Stimulated activated CD4-positive, alpha-beta T cell treated with anti-CD3 and anti-CD28 coated beads, Interleukin-15, amount 100 ng/mL, for 24 hours (primary cell): ENCODE results near the gene ATP6V0B.

Experiments used
- DNase-seq: peaks from one replicate; pipeline ENCODE4 v3.0.0-alpha.2; 2020

Gene ATP6V0B

DNA sequence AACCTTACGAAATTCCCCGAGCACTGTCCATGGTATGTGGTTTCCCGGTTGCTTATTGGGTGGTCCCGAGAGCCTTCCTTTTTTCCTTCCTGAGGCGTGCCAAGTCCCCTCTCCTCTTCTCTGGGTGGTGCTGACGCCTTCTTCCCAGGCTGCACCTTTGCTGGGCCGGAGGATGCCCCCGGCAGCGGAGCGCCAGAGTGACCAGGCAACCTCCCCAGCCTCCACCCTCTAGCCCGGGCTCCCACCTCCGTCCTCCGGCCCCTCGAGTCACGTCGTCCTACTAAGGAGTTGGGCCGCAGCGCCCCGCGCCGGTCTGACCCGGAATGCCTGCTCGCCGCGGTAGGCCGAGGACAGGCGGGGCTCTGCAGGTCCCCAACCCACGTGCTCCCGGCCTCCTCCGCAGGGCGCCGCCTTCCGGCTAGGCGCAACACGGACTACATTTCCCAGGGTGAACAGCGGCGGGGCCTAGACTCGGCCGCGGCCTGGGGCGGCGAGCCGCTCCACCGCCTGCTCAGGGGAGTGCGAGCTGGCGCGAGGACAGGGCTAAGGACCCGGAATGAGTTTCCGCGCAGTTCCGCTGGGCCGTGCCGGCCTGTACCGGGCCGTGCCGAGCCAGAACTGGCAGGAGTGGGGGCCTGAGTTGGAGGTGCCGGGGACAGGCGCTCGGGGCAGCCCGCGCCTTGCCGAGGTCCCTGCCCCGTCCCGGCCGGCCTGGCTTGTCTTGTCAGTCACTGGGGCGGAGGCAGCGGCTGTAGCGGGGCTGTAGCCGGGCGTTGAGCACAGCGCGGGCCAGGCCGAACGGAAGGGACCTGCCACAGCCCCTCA, 28.3 kb upstream of the ATP6V0B start, which contains the start of gene IPO13:
TSS of gene IPO13 (plus strand) at position 715 of the 825 bp plus-strand sequence. CDS start 651 bp downstream, outside the sequence.
- DNase-seq, result peak; percentile 97

DNA sequence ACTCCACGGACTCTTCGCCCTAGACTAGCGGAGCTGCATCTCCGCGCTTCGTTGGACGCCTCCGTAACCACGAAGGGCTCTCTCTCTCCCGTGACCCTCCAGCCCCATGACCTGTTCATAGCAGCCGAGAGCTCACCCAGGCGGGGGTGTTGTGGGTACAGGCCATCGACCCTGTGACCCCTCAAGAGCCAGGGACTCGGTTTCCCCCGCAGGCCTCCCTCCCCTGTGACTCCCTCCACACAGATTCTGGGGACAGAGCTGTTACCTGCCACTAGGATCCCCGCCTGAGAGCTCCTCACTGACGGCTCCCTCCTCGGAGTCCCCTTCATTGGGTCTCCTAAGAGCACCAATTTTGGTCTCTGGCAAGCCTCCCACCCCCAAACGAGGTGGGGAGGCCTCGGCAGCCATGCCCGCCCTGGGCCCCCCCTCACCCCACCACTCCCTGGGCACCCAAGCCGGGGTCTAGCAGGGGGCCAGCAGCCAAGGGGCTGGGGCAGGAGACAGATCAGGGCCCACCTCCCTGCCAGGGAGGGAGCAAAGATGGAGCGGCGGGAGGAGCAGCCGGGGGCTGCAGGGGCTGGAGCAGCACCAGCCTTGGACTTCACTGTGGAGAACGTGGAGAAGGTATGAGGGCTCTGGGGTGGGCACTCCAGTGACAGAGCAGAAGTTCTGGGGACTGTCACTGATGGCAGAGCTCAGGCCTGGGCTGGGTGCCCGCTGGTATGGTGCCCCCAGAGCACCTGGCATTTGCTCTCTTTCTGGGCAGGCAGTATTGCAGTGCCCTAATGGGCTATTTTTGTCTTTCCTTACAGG, 27.5 kb upstream of the ATP6V0B start:
- no peak for DNase-seq

DNA sequence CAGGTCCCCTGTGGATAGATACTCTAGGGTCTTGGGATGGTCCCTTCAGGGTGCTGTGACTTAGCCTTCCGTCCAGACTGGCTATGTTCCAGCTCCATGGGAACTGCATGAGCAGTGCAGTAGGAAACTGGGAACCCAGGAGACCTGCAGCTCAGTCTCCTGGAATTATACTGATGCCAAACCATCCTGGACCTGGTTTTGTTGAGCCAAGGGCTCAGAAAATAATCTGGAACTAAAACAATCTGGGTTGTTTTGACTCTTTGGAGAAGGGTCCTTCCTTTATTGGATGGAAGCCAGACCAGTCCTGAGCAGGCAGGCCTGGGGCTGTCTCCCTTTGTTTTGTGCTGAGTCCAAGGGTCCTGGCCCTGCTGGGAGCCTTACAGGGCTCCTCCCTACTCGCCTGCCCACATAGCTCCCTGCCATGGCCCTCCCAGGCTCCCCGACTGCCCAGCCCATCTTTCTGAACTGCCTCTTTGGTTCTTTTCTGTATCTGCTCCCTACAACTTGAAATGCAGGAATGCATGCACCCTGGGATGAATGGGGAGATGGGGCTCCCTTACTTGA, 26.8 kb upstream of the ATP6V0B start:
- no peak for DNase-seq

DNA sequence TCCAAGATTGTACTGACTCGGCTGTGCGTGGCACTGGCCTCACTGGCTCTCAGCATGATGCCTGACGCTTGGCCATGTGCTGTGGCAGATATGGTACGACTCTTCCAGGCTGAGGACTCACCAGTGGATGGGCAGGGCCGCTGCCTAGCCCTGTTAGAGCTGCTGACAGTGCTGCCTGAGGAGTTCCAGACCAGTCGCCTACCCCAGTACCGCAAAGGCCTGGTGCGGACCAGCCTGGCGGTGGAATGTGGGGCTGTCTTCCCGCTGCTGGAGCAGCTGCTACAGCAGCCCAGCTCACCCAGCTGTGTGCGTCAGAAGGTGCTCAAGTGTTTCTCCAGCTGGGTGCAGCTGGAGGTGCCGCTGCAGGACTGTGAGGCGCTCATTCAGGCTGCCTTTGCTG, 25.1 kb upstream of the ATP6V0B start:
- no peak for DNase-seq

DNA sequence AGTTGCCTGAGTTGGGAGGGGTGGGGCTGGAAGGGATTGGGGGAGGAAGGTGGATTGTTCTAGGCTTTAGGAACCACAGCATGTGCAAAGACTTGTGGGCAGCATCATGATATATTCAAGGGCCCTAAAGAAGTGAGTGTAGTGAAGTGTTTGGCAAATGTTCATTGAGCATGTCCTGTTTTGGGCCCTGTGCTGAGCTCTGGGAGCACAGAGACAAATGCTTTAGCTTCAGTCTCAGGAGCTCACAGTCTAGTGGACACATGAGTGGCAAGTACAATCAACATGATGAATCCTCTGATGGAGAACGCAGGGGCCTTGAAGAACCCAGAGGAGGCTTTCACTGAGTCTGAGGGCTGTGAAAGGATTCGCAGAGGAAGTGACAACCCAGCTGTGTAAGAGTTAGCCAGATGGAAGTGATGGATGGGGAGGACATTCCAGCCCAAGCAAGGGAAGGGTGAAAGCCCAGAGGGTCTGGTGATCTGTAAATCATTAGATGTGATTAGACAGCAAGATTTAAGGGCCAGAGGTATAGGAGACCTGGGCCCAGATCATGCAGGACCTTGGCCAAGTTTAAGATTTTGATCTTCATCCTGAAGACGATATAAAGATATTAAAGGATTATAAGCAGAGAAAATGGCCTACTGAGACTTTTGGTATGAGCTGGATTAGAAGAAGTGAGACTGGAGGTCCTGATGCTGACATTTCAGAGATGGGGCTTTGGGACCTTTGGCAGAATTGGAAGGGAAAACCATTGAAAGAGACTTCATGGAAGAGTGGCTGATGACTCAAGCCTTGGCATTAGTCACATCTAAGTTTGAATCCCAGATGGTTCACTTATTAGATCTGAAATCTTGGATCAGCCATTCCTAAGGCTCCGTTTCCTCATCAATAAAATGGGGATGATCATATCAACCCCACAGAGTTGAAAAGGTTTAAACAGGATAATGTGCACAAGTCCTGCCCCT, 23.5 kb upstream of the ATP6V0B start:
- DNase-seq, result no peak

DNA sequence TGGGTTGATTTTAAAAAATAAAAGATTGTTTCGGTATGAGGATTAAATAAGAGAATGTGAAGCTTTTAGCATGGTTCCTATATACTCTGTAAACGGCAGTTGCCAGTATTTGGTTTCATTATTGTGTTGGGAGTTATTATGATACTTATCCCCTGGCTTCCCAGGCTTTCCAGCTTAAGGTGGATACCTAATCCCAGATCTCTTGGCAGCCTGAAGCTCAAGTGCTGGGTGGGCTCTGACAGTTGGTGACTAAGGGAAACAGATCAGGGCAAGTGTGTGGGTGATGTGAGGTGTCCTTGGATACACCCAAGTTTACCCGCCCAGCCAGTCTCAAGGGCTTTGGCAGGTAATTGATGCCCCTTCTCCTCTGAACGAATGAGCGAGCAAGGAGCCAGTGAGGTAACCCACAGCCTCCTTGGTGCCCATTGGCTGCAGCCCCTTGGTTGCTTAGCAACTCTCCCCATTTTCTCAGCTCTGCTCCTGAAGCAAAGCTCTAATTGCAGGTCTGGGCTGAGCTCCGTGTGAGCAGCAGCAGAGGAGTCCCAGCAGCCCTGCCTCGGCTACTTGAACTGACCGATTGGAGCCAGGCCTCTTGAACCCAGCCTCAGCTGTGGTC, 21.9 kb upstream of the ATP6V0B start:
- no peak for DNase-seq

DNA sequence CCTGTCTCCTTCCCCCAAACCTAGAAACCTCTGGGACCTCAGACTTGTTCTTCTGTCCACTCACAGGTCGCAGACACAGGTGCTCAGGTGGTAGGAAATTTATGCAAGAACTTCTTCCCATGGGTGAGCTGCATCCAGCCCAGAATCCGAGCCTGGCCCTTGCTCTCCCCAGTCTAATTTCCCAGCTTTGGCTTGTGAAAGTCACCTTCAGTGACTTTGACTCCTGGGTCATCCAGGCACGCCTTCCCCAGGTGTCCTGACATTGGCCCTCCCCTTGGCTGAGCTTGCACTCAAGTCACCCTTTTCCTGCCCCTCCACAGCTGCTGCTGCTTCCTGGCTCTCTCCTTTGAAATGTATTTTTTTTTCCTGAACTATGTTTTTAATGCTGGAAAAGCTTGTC, 21.4 kb upstream of the ATP6V0B start:
- no peak for DNase-seq

DNA sequence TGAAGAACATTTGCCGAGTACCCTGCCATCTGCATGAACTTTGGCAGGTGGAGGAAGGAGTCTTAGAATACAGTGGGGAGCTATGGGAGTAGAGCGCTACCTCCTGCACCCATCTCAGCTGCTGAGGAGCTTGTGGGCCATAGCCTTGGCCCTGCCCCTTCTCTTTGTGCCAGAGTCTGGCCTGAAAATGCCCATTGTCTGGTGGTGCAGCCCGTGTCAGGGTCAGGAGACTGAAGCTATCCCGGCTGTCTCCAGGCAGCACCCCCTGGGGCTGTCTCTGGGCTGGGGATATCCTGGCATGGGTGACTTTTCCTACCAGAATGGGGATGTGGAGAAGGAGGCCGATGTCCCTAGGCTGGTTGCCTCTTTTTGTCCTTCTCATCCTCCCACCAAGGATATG, 20.7 kb upstream of the ATP6V0B start:
- no peak for DNase-seq

DNA sequence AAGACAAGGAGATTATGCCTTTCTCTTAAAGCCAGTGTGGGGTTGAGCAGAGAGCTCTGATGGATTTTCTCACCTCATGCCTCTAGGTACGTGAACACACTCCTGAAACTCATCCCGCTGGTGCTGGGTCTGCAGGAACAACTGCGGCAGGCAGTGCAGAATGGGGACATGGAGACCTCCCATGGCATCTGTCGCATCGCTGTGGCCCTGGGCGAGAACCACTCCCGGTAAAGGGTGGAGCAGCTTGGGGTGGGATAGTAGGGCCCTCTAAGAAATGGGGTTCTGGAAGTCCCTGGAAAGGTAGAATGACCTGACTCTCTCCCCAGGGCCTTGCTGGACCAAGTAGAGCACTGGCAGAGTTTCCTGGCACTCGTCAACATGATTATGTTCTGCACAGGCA, 18.5 kb upstream of the ATP6V0B start:
- no peak for DNase-seq

DNA sequence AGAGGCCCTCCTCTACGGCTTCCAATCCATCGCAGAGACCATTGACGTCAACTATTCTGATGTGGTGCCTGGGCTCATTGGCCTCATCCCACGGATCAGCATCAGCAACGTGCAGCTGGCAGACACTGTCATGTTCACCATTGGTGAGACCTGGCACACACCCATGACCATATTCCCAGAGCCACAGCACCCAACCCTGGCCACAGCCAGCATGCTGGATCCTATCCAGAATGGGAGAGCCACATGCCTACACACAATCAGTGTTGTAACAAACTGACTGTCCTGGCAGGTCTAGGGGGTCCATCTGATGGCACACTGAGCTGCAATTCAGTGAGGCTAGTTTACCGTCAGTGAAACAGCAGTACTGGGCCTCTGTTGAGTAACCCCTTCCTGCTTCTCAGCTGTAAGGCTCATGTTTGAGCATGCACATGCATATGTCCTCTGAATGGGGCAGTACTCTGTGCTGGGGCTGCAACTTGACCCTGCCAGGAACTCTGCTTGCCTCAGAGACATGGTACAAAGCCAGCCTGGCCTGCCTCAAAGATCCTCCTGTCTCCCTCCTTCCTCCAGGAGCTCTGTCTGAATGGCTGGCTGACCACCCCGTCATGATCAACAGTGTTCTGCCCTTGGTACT, 17.2 kb upstream of the ATP6V0B start:
- no peak for DNase-seq

DNA sequence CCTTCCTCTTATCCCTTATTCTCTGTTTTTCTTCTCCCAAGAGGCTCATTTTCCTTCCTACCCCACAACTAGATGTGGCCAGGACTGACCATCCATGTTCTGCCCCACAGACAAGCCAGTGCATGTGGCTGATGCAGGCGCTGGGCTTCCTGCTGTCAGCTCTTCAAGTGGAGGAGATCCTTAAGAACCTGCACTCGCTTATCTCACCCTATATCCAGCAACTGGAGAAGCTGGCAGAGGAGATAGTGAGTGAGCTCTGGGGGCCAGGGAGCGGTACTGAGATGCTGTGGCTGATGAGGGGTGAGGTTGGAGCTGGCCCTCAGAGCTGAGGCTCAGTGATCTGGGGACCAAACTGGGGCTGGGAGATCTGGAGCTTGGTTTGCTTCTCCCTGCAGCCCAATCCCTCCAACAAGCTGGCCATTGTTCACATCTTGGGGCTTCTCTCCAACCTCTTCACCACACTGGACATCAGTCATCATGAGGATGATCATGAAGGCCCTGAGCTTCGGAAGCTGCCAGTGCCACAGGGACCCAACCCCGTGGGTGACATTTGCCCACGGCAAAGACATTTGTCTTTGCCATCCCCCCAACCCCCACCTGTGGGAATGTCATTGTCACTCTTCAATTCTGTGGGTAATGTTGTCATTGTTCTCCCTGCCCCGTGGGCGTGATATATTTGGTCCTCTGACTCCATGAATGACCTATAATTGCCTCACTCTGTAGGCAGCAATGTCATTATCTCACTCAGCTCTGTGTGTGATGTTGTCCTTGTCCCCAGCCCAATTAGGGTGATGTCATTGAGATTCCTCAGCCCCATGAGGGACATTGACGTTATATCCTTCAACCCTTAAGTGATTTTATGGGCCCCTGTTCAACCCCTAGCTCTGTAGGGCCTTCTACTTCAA, 16.2 kb upstream of the ATP6V0B start:
- DNase-seq, result no peak

DNA sequence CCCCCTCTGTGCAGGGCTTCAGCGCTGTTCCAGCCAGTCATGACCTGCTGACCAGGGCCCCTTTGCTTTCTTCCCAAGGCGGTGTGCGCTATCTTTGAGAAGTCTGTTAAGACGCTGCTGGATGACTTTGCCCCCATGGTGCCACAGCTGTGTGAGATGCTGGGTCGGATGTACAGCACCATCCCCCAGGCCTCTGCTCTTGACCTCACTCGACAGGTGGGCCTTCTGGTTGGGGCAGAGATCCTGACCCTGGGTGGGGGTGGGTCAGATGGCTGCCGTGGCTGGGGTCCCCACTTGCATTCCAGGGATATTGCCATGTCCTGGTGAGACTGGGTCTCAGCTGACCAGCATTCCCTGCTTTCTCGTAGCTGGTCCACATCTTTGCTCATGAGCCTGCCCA, 14.0 kb upstream of the ATP6V0B start:
- DNase-seq, result no peak

DNA sequence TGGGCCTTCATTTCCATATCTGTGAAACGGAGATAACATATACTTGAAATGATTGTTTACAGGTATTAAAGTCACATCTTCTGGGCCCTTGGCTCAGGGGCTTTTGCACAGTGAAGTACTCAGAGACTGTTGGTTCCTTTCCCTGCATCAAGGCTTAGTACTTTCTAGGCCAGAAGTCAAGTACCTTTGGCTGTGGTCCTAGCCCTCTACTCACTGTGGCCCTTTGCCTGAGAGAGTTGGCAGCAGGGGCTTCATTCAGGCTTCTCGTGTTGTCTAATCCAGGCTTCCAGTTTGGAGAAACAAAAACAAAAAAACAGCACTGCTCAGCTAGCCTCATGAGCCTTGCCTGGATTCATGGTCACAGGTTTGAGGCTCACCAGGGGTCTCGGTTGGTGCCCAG, 13.1 kb upstream of the ATP6V0B start:
- no peak for DNase-seq

DNA sequence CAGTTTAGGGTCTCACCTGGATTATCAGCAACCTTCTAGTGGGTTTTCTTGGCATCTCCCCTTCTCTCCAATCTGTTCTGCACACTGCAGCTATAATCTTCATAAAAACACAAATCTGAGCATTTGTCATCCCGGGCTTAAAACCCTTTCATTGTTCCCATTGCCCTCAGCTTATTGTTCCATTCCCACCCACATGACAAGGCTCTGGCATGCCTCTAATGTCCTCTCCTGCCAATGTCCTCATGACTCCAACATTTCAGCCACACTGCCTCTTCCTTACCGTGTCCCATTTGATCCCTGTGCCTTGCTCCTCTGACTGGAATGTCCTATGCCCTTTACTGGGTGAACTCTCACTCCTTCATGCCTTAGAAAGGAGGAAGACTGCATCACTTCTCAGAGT, 12.4 kb upstream of the ATP6V0B start:
- no peak for DNase-seq

DNA sequence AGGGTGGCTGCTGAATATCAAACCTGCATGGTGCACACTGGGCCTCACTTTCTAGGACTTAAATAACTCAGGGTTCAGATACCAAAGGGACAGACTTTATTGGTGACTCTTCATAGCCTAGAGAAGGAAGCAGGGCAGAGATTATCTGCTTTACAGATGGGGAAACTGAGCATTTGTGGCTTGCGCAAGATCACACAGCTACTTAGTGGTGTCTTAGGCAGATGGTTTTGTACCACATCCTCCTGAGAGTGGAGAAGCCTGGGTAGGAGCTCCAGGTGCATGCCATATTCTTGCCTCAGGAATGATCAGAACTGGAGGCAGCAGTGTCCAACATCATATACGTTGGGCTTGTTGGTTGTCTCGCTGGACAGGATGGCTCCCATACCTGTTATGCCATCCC, 11.8 kb upstream of the ATP6V0B start:
- DNase-seq, result no peak

DNA sequence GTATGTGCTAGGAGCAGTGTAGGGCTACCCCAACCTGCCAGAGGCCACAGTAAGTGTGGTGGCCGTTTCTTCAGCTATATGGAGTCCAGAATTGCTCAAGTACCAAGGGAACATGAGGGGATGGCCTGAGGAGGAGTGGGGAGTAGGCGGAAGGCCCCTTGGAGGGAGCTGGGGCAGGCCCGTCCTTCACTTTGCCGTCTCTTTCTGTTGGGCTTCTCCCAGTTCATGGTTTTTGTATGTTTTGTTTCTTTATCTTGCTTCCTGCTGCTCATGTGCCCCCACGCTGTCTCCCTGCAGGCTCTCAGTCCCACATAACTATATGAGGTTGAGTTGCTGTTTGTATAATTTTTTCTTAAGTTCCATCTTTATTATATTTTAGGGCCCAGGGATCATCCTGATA, 10.9 kb upstream of the ATP6V0B start:
- no peak for DNase-seq

DNA sequence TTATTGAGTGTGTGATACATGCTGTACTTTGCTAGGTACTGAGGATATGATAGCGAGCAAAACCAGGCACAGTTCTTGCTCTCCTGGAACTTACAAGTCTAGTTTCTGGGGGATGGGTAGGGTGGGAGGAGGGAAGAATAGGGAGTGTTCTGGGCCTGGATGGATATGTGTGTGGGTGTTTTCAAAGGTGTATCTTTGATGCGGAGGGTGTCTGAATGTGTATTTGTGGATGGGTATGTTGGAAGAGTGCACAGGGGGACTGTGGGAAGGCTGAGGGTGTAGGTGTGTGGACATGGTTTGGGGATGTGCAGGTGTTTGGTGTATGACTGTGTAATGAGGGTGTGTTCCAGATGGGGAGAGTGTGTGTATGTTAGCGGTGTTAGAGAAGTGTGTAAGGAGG, 9.4 kb upstream of the ATP6V0B start:
- DNase-seq, result no peak

DNA sequence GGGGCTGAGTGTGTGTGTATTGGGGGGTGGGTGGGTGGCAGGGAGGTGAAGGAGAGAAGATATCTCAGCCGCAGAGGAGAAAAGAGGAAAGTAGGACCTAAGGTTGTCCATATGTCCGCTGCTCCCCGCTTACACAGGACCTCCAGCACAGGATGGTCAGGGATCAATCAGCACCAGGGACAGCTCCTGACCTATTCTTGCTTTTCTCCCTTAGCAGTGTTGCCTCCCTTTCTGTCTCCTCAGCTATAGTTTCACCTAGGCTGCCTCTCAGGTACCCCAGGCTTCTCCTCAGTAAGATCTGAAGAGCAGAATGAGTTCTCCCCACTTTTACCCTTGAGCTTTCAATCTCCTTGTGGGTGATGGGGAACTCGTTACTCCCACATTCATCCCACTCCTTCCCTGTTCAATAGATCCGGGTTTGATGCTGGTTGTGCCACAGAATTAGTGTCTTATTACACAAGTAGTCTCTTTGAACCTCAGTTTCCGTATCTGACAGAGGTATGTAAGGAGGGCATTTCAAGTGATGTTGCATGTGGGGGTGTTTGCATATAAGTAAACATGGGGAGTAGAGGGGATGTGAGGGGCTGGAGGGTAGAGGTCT, 6.3 kb upstream of the ATP6V0B start:
- DNase-seq, result no peak

DNA sequence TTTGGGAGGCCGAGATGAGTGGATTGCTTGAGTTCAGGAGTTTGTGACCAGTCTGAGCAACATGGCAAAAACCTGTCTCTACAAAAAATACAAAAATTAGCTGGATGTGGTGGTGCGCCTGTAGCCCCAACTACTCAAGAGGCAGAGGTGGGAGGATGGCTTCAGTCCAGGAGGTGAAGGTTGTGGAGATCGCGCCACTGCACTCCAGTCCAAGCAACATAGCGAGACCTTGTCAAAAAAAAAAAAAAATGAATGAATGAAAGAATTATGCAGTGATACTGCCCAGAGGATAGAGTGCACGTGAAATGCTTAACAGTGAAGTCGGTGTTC, 5.4 kb upstream of the ATP6V0B start:
- DNase-seq, result no peak

DNA sequence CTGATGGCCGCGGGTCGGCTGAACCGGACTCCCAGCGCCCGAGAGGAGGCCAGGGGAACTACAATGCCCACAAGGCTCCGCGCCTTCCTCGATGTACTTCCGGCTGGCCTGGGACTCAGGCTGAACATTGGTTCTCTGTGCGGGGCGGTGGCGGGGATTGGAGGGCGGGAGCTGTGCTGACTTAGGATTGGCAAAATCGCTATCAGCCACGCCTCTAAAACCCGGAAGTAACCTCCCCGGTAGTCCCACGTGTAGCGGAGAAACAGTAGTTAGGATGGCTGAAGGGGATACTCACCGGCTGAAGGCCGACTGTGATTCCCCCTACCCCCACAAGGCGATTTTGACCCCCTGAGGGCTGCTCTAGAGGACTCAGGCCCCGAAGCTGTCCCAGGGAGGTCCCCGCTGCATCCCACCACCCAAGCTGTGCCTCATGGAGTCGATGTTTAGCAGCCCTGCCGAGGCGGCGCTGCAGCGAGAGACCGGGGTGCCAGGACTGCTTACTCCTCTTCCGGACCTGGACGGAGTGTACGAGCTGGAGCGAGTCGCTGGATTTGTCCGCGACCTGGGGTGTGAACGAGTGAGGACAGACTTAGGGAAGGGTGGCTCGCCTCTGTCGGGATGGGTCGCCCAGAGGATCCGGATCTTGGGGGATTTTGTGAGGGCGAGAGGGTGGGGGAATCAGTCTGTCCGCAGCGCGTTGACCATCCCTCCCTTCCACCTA, 4.9 kb upstream of the ATP6V0B start, which contains the start of gene DPH2:
TSS of gene DPH2 (plus strand) at position 265 of the 721 bp plus-strand sequence. CDS start at position 431, 166 bp downstream.
- peak; percentile 98 for DNase-seq
